HG03196 (cell line): ENCODE data around the gene STON2.
"Not testable (repeated sequence)": the region's sequence is repeated elsewhere in the genome, so short reads cannot be mapped to it uniquely, and the experiment has no call there.

Experiments
- ATAC-seq: cut with Tn5 transposase; IDR thresholded peaks from one replicate; pipeline ENCODE4 v1.9.1; 2021; ENCODE audit not compliant: unreplicated experiment

STON2 gene

GRCh38 chr14:81224222-81224621 is 175.9 kb downstream of the STON2 start:
- ATAC-seq, result no peak

GRCh38 chr14:81223788-81224187 is 176.3 kb downstream of the STON2 start:
- ATAC-seq, result not testable (repeated sequence)

- ATAC-seq, result no peak
These were observed 177.4 kb downstream of the STON2 start for GRCh38 chr14:81222691-81223090.

- no peak for ATAC-seq
These were observed 178.0 kb downstream of the STON2 start for GRCh38 chr14:81222126-81222525.

GRCh38 chr14:81221579-81222102 is 178.5 kb downstream of the STON2 start:
- ATAC-seq, result no peak

GRCh38 chr14:81220830-81221578 is 179.1 kb downstream of the STON2 start, which contains the start of gene GTF2A1:
Gene GTF2A1, minus strand, starts transcription at chr14:81220959. Its CDS starts 441 bp downstream, at chr14:81220518.
- peak; percentile 76 for ATAC-seq

GRCh38 chr14:81220580-81220829 is 179.6 kb downstream of the STON2 start:
- ATAC-seq, result no peak

GRCh38 chr14:81219759-81220579 is 180.2 kb downstream of the STON2 start:
- ATAC-seq, result no peak

- ATAC-seq, result peak; percentile 61
These were observed 180.8 kb downstream of the STON2 start for GRCh38 chr14:81219210-81219758.

- ATAC-seq, result peak; percentile 53
These were observed 188.3 kb downstream of the STON2 start for GRCh38 chr14:81211844-81212243.
